GM19239 (cell line): ENCODE results near the gene PLAAT2.
A peak's percentile ranks its signal among the peaks of the same experiment; 100 is the strongest.
"Not testable (repeated sequence)": the region's sequence is repeated elsewhere in the genome, so short reads cannot be mapped to it uniquely, and the experiment has no call there.

Source experiments
- DNase-seq: peaks from one replicate; pipeline ENCODE4 v3.0.0; 2011; ENCODE audit warnings: low spot score; ENCODE audit not compliant: insufficient read length
- FAIRE-seq: peaks from 2 replicates; lab custom pipeline; 2011; peaks lifted over from hg19 to GRCh38; lab: Jason Lieb, UNC

The PLAAT2 gene

GRCh38 chr11:63581224-63581623, 18.0 kb upstream of the PLAAT2 start:
- not testable (repeated sequence) for DNase-seq, FAIRE-seq

- DNase-seq, FAIRE-seq: not testable (repeated sequence)
Observed at GRCh38 chr11:63578882-63579281, 15.7 kb upstream of the PLAAT2 start.

- FAIRE-seq (no peak), DNase-seq (no peak)
Observed at GRCh38 chr11:63574856-63575602, 11.8 kb upstream of the PLAAT2 start.

- no peak for DNase-seq
- FAIRE-seq = peak; percentile 93
Observed at GRCh38 chr11:63573881-63574855, 11.0 kb upstream of the PLAAT2 start.

- peak; percentile 54 for FAIRE-seq
Observed at GRCh38 chr11:63572026-63572688, 9.0 kb upstream of the PLAAT2 start.

GRCh38 chr11:63569570-63569969, 6.4 kb upstream of the PLAAT2 start:
- DNase-seq = no peak
- no peak for FAIRE-seq

More at GRCh38 chr11:63572026-63572688, 9.0 kb upstream of the PLAAT2 start:
- no peak for DNase-seq

DNA sequence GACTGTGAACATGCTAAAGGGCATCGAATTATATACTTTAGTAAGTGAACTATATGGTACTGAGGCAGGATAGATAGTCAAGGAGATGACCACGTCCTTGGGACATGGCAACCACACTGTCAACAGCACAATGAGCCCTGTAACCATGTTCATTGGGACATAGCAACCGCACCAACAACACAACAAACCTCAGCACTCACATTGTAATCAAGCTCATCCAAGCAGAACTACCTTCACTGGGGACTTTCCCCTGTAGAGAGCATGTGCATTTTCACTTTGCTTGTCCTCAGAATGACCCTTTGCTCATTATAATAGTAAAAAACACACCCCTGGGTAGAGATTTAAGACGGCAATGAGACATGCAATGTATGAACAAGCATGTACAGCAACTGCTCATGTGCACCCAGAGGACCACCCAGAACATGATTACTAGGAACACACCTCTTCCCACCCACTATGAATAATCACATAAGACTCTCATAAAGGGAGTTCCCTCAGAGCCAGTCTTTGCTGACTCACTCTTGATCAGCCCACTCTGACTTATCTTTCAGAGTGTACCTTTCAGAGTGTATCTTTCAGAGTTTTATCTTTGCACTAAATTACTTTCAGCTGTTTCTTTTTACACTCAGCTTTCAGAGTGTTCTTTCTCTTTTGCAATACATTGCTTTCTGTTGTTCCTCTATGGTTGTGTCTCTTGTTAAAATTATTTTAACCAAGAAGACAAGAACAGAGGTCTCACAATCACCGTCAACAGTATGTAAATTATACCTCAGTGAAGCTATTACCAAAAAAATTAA, 4.1 kb upstream of the PLAAT2 start:
- FAIRE-seq = peak; percentile 98

DNA sequence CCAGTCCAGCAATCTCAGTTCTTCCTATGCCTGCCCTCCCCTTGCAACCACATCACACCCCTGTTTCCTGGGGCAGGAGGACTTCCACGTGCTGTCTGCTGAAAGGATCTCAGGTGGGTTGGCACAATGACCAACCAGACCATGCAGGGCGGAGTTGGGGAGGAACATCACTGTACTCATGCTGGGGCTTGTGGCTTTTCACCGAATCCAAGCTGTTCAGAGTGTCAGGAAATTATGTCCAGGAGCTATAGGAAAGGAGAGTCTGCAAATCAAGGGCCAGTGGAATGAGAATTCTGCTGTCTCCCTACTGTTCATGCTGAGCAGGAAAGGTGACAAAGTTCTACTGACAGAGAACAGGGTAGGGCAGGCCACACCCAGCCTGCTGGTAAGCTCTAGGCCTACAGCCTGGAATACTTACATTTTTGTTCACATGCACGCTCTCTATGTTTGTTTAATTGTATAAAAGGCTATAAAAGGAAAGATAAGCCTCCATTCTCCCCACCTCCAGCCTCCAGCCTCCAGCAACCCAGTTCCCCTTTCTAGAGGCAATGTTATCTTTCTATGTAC, 1.7 kb upstream of the PLAAT2 start:
- DNase-seq (no peak), FAIRE-seq (no peak)

More for the DNA sequence above, 4.1 kb upstream of the PLAAT2 start:
- no peak for DNase-seq

DNA sequence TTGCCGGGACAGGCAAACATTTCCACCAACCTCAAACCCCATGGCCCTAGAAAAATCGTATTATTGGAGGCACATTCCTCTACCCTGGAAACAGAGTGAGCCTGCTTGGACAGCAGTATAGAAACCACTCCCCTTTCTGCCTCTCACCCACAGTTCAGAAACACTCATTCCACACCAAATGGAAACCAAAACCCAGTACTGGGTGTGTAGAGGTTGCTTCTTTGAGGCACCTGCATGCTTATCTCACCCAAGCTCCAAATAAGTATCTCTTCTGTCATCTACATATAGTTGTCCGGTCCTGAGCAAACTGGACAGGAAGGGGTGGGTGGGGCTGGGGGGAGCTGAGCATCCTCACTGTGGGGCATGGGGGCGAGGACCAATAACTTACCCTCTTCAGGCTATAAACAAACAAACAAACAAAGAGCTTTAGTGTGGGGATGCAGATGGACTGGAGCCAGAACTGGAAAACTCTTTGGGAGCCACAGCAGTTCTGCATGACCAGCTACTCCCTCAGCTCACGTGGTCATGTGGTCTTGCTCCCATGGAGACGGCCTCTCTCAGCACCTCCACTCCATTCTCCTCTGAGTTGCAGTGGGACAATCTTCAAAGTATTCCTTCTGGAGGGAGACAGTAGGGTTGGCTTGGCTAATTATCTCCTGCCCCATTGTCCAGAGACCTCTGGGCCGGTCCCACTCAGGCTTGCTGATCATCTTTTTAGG, 1.0 kb upstream of the PLAAT2 start:
- FAIRE-seq = peak; percentile 95
- peak; percentile 54 for DNase-seq

DNA sequence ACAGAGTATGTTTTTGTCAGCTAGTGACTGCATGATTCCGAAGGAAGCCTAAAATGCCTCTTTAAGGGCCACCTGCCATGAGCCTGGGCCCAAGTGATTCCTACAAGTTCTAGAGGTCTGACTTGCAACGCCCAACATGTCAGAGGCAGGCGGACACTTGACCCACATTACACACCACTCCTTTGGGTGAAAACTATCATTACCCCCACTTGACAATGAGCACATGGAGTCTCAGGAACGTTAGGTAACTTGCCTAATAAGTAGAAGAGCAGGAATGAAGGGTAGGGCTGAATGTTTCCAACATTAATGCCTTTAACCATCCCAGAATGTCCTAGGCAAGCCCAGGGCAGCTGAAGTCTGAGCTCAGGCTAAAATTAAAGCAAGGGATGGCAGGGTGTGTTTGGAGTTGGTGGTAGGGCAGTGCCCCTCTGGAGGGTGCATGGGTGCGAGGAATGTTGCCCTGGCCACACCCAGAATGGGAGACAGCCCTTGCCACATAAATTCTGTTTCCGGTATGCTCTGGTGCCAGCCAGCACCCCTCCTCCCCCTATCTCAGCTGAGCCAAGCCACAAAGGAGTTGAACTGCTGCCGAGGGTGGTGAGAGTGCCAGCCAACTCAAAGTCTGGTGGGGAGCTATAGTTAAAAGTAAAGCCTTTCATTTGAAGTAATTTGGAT, 2.5 kb downstream of the PLAAT2 start:
- no peak for FAIRE-seq

DNA sequence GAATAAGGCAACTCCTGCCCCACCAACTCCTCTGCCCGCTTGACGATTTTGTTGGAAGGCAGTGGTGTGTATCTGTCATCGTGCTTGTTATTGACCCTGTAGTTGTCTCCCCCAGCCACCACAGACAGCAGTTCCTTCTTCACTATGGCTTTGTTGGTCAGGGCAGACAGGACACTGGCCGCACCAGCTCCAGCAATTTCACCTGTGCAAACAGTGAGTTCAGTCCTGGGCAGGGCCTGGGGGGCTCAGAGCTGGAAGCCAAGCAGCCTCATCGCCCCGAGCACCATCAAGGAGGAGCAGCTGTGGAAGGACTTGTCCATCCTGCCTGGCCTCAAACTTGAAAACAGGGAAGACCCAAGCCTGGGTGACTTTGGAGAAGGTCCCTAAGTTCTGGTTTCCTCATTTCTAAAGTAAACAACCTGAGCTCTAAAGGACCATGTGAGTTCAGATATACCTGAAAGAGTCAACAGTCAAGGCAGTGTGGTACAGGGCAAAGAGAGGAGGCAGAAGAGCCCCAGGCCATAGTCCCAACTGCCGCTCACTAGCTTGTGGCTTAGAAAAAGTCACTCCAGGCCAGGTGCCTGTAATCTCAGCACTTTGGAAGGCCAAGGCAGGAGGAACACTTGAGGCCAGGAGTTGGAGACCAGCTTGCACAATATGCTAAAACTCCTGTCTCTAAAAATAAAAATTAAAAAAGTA, 4.6 kb downstream of the PLAAT2 start:
- DNase-seq (no peak), FAIRE-seq (no peak)

More for the DNA sequence above, 2.5 kb downstream of the PLAAT2 start:
- DNase-seq = no peak

GRCh38 chr11:63557570-63557969, 5.6 kb downstream of the PLAAT2 start:
- FAIRE-seq (no peak), DNase-seq (no peak)

DNA sequence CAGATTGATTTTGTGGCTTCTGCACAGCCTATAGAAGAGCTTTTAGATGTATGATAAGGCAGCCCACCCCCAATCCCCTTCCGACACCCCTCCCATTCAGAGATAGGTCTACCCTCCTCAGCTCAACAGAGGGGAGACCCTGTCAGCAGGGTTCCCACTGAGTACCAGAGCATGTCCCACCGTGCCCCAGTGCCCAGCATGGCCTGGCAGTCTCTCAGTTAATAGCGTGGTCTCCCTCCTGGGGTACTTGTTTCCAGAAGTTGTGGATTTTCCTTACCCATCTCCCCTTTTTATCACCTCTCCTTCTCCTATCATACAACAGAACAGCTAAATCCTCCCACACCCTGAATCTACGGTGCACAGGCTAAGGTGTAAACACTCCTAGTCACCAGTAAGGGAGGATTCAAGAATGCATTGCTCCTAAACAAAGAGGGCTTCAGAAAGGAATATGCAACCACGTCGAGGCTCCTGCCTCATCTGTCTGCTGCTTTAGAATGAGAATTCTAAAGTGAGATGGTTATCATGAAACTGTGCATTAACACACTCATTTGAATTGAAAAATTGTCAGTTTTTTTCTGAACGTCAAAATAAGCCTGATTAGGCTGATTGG, 6.7 kb downstream of the PLAAT2 start:
- no peak for FAIRE-seq
- no peak for DNase-seq

DNA sequence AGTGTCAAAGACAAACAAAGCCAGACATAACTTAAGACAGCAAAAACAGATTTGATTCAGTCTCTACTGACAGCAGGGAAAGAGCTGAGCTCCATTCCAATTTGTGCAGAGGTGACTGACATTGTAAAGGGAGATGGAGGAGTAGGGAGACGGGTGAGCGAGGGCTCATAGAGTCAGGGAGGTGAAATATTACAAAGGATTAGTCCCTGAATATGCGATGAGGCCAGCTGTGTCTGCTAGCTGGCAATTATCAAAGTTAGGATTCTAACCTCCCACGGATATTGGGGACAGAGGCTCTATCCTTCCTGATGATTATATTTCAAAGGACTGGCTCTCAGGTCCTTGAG, 8.3 kb downstream of the PLAAT2 start:
- FAIRE-seq (no peak), DNase-seq (no peak)

GRCh38 chr11:63553759-63554158, 9.4 kb downstream of the PLAAT2 start:
- FAIRE-seq (peak; percentile 93), DNase-seq (peak; percentile 58)

GRCh38 chr11:63552921-63553320, 10.3 kb downstream of the PLAAT2 start:
- no peak for DNase-seq

GRCh38 chr11:63551889-63552266, 11.3 kb downstream of the PLAAT2 start:
- DNase-seq = no peak
- no peak for FAIRE-seq

More at GRCh38 chr11:63552921-63553320, 10.3 kb downstream of the PLAAT2 start:
- FAIRE-seq = no peak
